SU-DHL-6 (cell line): ENCODE measurements around the gene MMP11.

Experiments used
- H2AFZ ChIP-seq: fragments of 200-600 bp; sonication (generic); 2 replicates; pipeline ENCODE4 v1.6.1; 2014; ENCODE audit warnings: low read depth, mild to moderate bottlenecking, moderate library complexity, mixed read lengths, antibody characterized with exemption, low read length; ENCODE audit not compliant: severe bottlenecking
- H3F3A ChIP-seq: fragments of 200-600 bp; shearing (Covaris generic); 2 replicates; pipeline ENCODE4 v1.6.0; 2016; ENCODE audit warnings: antibody characterized with exemption, mild to moderate bottlenecking; ENCODE audit not compliant: insufficient read depth
- H3K27ac ChIP-seq: fragments of 200-600 bp; sonication (generic); 2 replicates; pipeline ENCODE4 v1.5.1; 2016; ENCODE audit warnings: low read depth, mild to moderate bottlenecking, low read length, moderate library complexity, mixed read lengths
- H3K27me3 ChIP-seq: fragments of 200-600 bp; sonication (generic), shearing (Covaris generic); 2 replicates; pipeline ENCODE4 v1.6.0; 2014; ENCODE audit warnings: mild to moderate bottlenecking, low read length
- H3K36me3 ChIP-seq: fragments of 200-600 bp; sonication (generic); 2 replicates; pipeline ENCODE4 v1.6.1; 2014; ENCODE audit warnings: mild to moderate bottlenecking, low read length, mixed read lengths
- H3K4me2 ChIP-seq: fragments of 300-600, 200-600 bp; shearing (Covaris generic), sonication (generic); 2 replicates; pipeline ENCODE4 v1.6.0; 2014; ENCODE audit warnings: low read length, low read depth, mild to moderate bottlenecking; ENCODE audit not compliant: poor library complexity, severe bottlenecking
- H3K4me3 ChIP-seq: fragments of 200-600 bp; sonication (generic); 2 replicates; pipeline ENCODE4 v1.5.1; 2014; ENCODE audit warnings: antibody characterized with exemption, low read length, mild to moderate bottlenecking, mixed read lengths; ENCODE audit not compliant: insufficient read depth, poor library complexity, severe bottlenecking
- H3K79me2 ChIP-seq: fragments of 200-600 bp; sonication (generic); 2 replicates; pipeline ENCODE4 v1.6.1; 2014; ENCODE audit warnings: mild to moderate bottlenecking, low read length, moderate library complexity; ENCODE audit not compliant: insufficient read depth
- H3K9ac ChIP-seq: fragments of 200-600 bp; sonication (generic); 2 replicates; pipeline ENCODE4 v1.7.0; 2014; ENCODE audit warnings: mild to moderate bottlenecking, low read length
- H3K9me2 ChIP-seq: fragments of 200-600 bp; sonication (generic); replicated peaks from 2 replicates; pipeline ENCODE4 v1.6.1; 2014; ENCODE audit warnings: low read length; ENCODE audit not compliant: insufficient read depth
- H3K9me3 ChIP-seq: fragments of 200-600 bp; sonication (generic); 2 replicates; pipeline ENCODE4 v1.6.1; 2014; ENCODE audit warnings: low read length, mixed read lengths; ENCODE audit not compliant: insufficient read depth
- H4K20me1 ChIP-seq: fragments of 200-600 bp; sonication (generic); 2 replicates; pipeline ENCODE4 v1.6.1; 2014; ENCODE audit warnings: low read depth, mild to moderate bottlenecking, antibody characterized with exemption, low read length, moderate library complexity, mixed read lengths
- CTCF ChIP-seq: fragments of 200-600 bp; sonication (generic); IDR thresholded peaks from one replicate; pipeline ENCODE4 v1.5.1; 2017; ENCODE audit warnings: antibody characterized with exemption, mild to moderate bottlenecking, low read length, moderate library complexity; ENCODE audit not compliant: insufficient read depth, poor library complexity, severe bottlenecking
- EZH2phosphoT487 ChIP-seq: fragments of 200-600 bp; sonication (generic), shearing (Covaris generic); conservative IDR thresholded peaks from 2 replicates; pipeline ENCODE4 v1.6.1; 2018; ENCODE audit warnings: mild to moderate bottlenecking, antibody characterized with exemption, low read length, moderate library complexity, mixed read lengths

MMP11 gene

GRCh38 chr22:23780146-23780748 lies 7.6 kb downstream of the MMP11 start:
- H4K20me1 ChIP-seq, result no peaks in the 10 kb centered on the region
- H3F3A ChIP-seq, result no peaks in the 10 kb centered on the region
- H3K4me3 ChIP-seq, result no peak overlapping the region
- no peak overlapping the region for H3K9ac ChIP-seq
- no peaks in the 10 kb centered on the region for H3K9me3 ChIP-seq
- no peaks in the 10 kb centered on the region for H3K36me3 ChIP-seq
- no peaks in the 10 kb centered on the region for H3K79me2 ChIP-seq
- H3K27ac ChIP-seq, result no peak overlapping the region
- TF ChIP-seq EZH2phosphoT487, result no peak
- no peaks in the 10 kb centered on the region for H3K27me3 ChIP-seq
- H3K9me2 ChIP-seq, result no peaks in the 10 kb centered on the region
- H2AFZ ChIP-seq, result no peak overlapping the region
- H3K4me2 ChIP-seq, result no peak overlapping the region

- H3K36me3 ChIP-seq, result no peaks in the 10 kb centered on the region
- H3K4me3 ChIP-seq, result no peak overlapping the region
- H3K27ac ChIP-seq, result no peak overlapping the region
- no peaks in the 10 kb centered on the region for H3K27me3 ChIP-seq
- TF ChIP-seq EZH2phosphoT487, result no peak
- no peak for TF ChIP-seq CTCF
- H3F3A ChIP-seq, result no peaks in the 10 kb centered on the region
- H3K4me2 ChIP-seq, result no peak overlapping the region
- H3K9me2 ChIP-seq, result no peaks in the 10 kb centered on the region
- no peaks in the 10 kb centered on the region for H4K20me1 ChIP-seq
- H3K9ac ChIP-seq, result no peak overlapping the region
- no peaks in the 10 kb centered on the region for H3K9me3 ChIP-seq
- H2AFZ ChIP-seq, result no peak overlapping the region
- H3K79me2 ChIP-seq, result no peaks in the 10 kb centered on the region
These were observed 8.4 kb downstream of the MMP11 start for GRCh38 chr22:23781065-23781464.

GRCh38 chr22:23781511-23782183 lies 9.0 kb downstream of the MMP11 start:
- Histone ChIP-seq H2AFZ (no peak overlapping the region), H3K36me3 (no peaks in the 10 kb centered on the region), H3K4me2 (no peak overlapping the region), H3K27ac (no peak overlapping the region), H4K20me1 (no peaks in the 10 kb centered on the region), H3F3A (no peaks in the 10 kb centered on the region; the same call in 1 of the 2 replicates), H3K9me2 (no peaks in the 10 kb centered on the region), H3K9me3 (no peaks in the 10 kb centered on the region), H3K4me3 (no peak overlapping the region), H3K79me2 (no peaks in the 10 kb centered on the region), H3K27me3 (no peaks in the 10 kb centered on the region), H3K9ac (no peak overlapping the region)
- TF ChIP-seq EZH2phosphoT487, result no peak
- no peak for TF ChIP-seq CTCF

GRCh38 chr22:23782252-23782651 lies 9.6 kb downstream of the MMP11 start:
- no peak overlapping the region for H3K27ac ChIP-seq
- H3K9me3 ChIP-seq, result no peaks in the 10 kb centered on the region
- no peak for TF ChIP-seq EZH2phosphoT487
- no peak for TF ChIP-seq CTCF
- H3F3A ChIP-seq, result no peaks in the 10 kb centered on the region; the same call in 1 of the 2 replicates
- H3K27me3 ChIP-seq, result no peaks in the 10 kb centered on the region
- H3K9me2 ChIP-seq, result no peaks in the 10 kb centered on the region
- no peak overlapping the region for H3K4me3 ChIP-seq
- H2AFZ ChIP-seq, result no peak overlapping the region
- H3K79me2 ChIP-seq, result peaks cover under 1% of the 10 kb centered on the region; the same call in 1 of the 2 replicates
- H3K36me3 ChIP-seq, result no peaks in the 10 kb centered on the region
- H4K20me1 ChIP-seq, result no peaks in the 10 kb centered on the region
- no peak overlapping the region for H3K4me2 ChIP-seq
- no peak overlapping the region for H3K9ac ChIP-seq
